ENCODE results near the gene ALDH1A2.

Gene ALDH1A2

GRCh38 chr15:57909388-57909787 is 156.1 kb downstream of the ALDH1A2 start:
- no peaks in the 10 kb centered on the region for H3K36me3 ChIP-seq (ENCODE audit: control insufficient read depth, low read depth, low read length)
- H3K4me1 ChIP-seq (ENCODE audit: control insufficient read depth, low read depth, low read length), result no peaks in the 10 kb centered on the region
- no peaks in the 10 kb centered on the region for H3K27me3 ChIP-seq (ENCODE audit: control insufficient read depth, insufficient read depth, low read length)
- no peak overlapping the region for H3K27ac ChIP-seq (ENCODE audit: low read length)
- H3K9me3 ChIP-seq (ENCODE audit: control insufficient read depth, low read depth, low read length), result no peaks in the 10 kb centered on the region
- no peak overlapping the region for H3K4me3 ChIP-seq (ENCODE audit: low read length)
- no peak overlapping the region for H3K9ac ChIP-seq (ENCODE audit: low read length)

GRCh38 chr15:57903626-57904025 is 161.9 kb downstream of the ALDH1A2 start:
- H3K9ac ChIP-seq (ENCODE audit: low read length), result no peak overlapping the region
- no peak overlapping the region for H3K27ac ChIP-seq (ENCODE audit: low read length)
- no peak overlapping the region for H3K4me3 ChIP-seq (ENCODE audit: low read length)
- no peaks in the 10 kb centered on the region for H3K36me3 ChIP-seq (ENCODE audit: control insufficient read depth, low read depth, low read length)
- no peaks in the 10 kb centered on the region for H3K27me3 ChIP-seq (ENCODE audit: control insufficient read depth, insufficient read depth, low read length)
- no peaks in the 10 kb centered on the region for H3K9me3 ChIP-seq (ENCODE audit: control insufficient read depth, low read depth, low read length)
- H3K4me1 ChIP-seq (ENCODE audit: control insufficient read depth, low read depth, low read length), result no peaks in the 10 kb centered on the region

All from iPS-18a (cell line).